T-helper 1 cell treated with Interleukin-12 subunit alpha and Interleukin-12 subunit beta and Interleukin-4 antibody, amounts not matched to agents 30 μg/mL and 1 μg/mL, for 36 hours (primary cell): Measurements from ENCODE around the gene CACNB2.

Experiments
- H3K27ac Mint-ChIP-seq: one replicate; pipeline ENCODE4 v1.8.0; 2021; ENCODE audit warnings: mild to moderate bottlenecking, mixed read lengths
- H3K27me3 Mint-ChIP-seq: one replicate; pipeline ENCODE4 v1.8.0; 2021; ENCODE audit warnings: low read depth, mixed read lengths
- H3K36me3 Mint-ChIP-seq: one replicate; pipeline ENCODE4 v1.8.0; 2021; ENCODE audit warnings: low read depth, mixed read lengths
- H3K4me1 Mint-ChIP-seq: one replicate; pipeline ENCODE4 v1.8.0; 2021; ENCODE audit warnings: low read depth, mixed read lengths
- H3K4me3 Mint-ChIP-seq: one replicate; pipeline ENCODE4 v1.8.0; 2021; ENCODE audit warnings: mild to moderate bottlenecking, moderate library complexity, mixed read lengths
- H3K9me3 Mint-ChIP-seq: one replicate; pipeline ENCODE4 v1.8.0; 2021; ENCODE audit warnings: mixed read lengths

CACNB2 gene

GRCh38 chr10:18476076-18476647, 335.9 kb downstream of the CACNB2 start:
- H3K4me3 Mint-ChIP-seq: no peak overlapping the region
- no peak overlapping the region for H3K27ac Mint-ChIP-seq
- peaks cover 7% of the 10 kb centered on the region for H3K4me1 Mint-ChIP-seq
- H3K9me3 Mint-ChIP-seq: no peaks in the 10 kb centered on the region
- no peaks in the 10 kb centered on the region for H3K27me3 Mint-ChIP-seq
- no peaks in the 10 kb centered on the region for H3K36me3 Mint-ChIP-seq

GRCh38 chr10:18478354-18478753, 338.1 kb downstream of the CACNB2 start:
- Mint-ChIP-seq H3K4me3 (no peak overlapping the region), H3K27me3 (no peaks in the 10 kb centered on the region)

GRCh38 chr10:18479502-18479901, 339.3 kb downstream of the CACNB2 start:
- Mint-ChIP-seq H3K27me3 (no peaks in the 10 kb centered on the region), H3K4me1 (peaks cover 4% of the 10 kb centered on the region), H3K4me3 (no peak overlapping the region), H3K36me3 (no peaks in the 10 kb centered on the region), H3K27ac (no peak overlapping the region), H3K9me3 (no peaks in the 10 kb centered on the region)

More at GRCh38 chr10:18478354-18478753, 338.1 kb downstream of the CACNB2 start:
- Mint-ChIP-seq H3K36me3 (no peaks in the 10 kb centered on the region), H3K27ac (no peak overlapping the region), H3K4me1 (peaks cover 4% of the 10 kb centered on the region), H3K9me3 (no peaks in the 10 kb centered on the region)

DNA sequence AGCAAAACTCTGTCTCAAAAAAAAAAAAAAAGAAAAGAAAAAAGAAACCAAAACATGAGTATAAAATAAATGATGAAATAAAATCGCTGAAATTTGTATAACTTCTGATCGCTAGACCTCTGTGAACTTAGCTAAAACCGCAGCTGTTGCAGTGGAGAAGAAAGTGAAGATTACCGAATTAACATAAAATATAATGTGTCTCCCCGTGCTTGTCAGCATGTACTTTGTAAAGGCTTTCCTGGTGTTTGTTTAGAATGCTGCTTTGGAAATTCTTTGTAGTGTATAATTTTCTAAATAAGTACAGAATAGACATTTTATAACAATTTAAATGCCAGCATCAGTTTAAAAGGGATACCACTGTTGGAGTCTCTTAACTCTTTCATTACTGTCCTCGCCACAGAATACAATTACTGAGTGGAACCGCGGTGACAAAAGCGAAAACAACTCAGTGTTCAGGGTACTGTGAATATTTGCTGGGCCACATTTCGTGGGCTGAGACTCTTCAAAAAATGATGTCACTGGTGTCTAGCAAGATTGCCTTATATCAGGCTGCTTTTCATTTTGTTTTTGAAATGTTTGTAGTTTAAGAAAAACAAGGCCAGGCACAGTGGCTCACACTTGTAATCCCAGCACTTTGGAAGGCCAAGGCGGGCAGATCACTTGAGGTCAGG, 343.4 kb downstream of the CACNB2 start:
- no peaks in the 10 kb centered on the region for H3K27me3 Mint-ChIP-seq
- H3K27ac Mint-ChIP-seq: no peak overlapping the region
- no peaks in the 10 kb centered on the region for H3K9me3 Mint-ChIP-seq
- no peaks in the 10 kb centered on the region for H3K4me1 Mint-ChIP-seq
- no peaks in the 10 kb centered on the region for H3K36me3 Mint-ChIP-seq
- H3K4me3 Mint-ChIP-seq: no peak overlapping the region

- H3K9me3 Mint-ChIP-seq: no peaks in the 10 kb centered on the region
Measured at GRCh38 chr10:18486438-18486837, 346.2 kb downstream of the CACNB2 start.

GRCh38 chr10:18490755-18491154, 350.5 kb downstream of the CACNB2 start:
- Mint-ChIP-seq H3K27me3 (no peaks in the 10 kb centered on the region), H3K9me3 (peaks cover 5% of the 10 kb centered on the region), H3K27ac (no peak overlapping the region), H3K4me1 (no peaks in the 10 kb centered on the region), H3K36me3 (no peaks in the 10 kb centered on the region), H3K4me3 (no peak overlapping the region)

More at GRCh38 chr10:18486438-18486837, 346.2 kb downstream of the CACNB2 start:
- no peaks in the 10 kb centered on the region for H3K27me3 Mint-ChIP-seq
- H3K27ac Mint-ChIP-seq: no peak overlapping the region
- no peaks in the 10 kb centered on the region for H3K4me1 Mint-ChIP-seq
- no peaks in the 10 kb centered on the region for H3K36me3 Mint-ChIP-seq
- H3K4me3 Mint-ChIP-seq: no peak overlapping the region

- H3K4me3 Mint-ChIP-seq: no peak overlapping the region
- peaks cover 5% of the 10 kb centered on the region for H3K9me3 Mint-ChIP-seq
- peaks cover 6% of the 10 kb centered on the region for H3K4me1 Mint-ChIP-seq
- no peaks in the 10 kb centered on the region for H3K36me3 Mint-ChIP-seq
- H3K27me3 Mint-ChIP-seq: no peaks in the 10 kb centered on the region
- H3K27ac Mint-ChIP-seq: no peak overlapping the region
Measured at GRCh38 chr10:18497806-18498369, 357.7 kb downstream of the CACNB2 start.

- Mint-ChIP-seq H3K27ac (no peak overlapping the region), H3K4me3 (no peak overlapping the region), H3K9me3 (no peaks in the 10 kb centered on the region), H3K36me3 (no peaks in the 10 kb centered on the region), H3K27me3 (no peaks in the 10 kb centered on the region), H3K4me1 (peaks cover 6% of the 10 kb centered on the region)
Measured at GRCh38 chr10:18498998-18499397, 358.8 kb downstream of the CACNB2 start.

- no peaks in the 10 kb centered on the region for H3K36me3 Mint-ChIP-seq
- H3K27me3 Mint-ChIP-seq: no peaks in the 10 kb centered on the region
- peaks cover 6% of the 10 kb centered on the region for H3K4me1 Mint-ChIP-seq
- H3K27ac Mint-ChIP-seq: no peak overlapping the region
- no peak overlapping the region for H3K4me3 Mint-ChIP-seq
- no peaks in the 10 kb centered on the region for H3K9me3 Mint-ChIP-seq
Measured at GRCh38 chr10:18500576-18500975, 360.4 kb downstream of the CACNB2 start.

- Mint-ChIP-seq H3K27me3 (no peaks in the 10 kb centered on the region), H3K27ac (no peak overlapping the region), H3K4me1 (peaks cover 6% of the 10 kb centered on the region), H3K4me3 (no peak overlapping the region), H3K9me3 (no peaks in the 10 kb centered on the region), H3K36me3 (no peaks in the 10 kb centered on the region)
Measured at GRCh38 chr10:18501198-18501597, 361.0 kb downstream of the CACNB2 start.

DNA sequence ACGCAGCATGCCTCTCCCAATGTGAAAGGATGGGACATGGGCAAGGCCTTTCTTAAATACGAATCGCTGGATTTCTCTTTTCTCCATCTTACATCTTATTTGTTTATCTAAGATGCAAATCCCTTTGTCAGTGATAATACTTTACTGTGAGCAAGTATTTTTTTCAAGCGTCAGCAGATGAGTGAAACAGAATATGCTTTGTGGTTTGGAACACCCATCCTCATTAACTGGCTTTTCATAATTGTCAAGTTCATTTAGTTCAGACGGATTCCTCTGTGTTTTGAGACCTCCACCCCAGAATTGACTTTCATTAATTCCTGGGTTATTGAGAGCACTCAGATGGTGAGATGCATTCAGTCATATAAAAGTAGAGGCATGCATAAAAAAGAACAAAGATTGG, 361.4 kb downstream of the CACNB2 start:
- peaks cover 6% of the 10 kb centered on the region for H3K4me1 Mint-ChIP-seq

DNA sequence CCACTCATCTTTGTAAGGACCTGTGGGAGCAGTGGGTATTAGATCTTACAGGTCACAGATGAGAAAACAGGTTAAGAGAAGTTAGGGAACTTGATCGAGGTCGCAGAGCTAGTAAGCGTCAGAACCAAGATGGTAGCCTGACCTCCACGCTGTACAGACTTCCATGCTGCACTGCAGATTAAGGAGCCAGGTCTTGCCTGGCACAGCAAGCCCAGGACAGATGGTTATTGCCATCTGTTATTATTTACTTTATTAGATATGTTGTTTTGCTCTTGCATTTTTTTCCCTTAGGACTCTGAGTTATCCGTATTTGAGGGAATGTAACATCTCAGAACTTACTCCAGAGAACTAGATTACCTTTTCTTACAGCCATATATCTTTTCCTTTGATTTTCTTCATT, 363.9 kb downstream of the CACNB2 start:
- H3K36me3 Mint-ChIP-seq: no peaks in the 10 kb centered on the region
- H3K27me3 Mint-ChIP-seq: no peaks in the 10 kb centered on the region
- no peak overlapping the region for H3K4me3 Mint-ChIP-seq
- peaks cover 6% of the 10 kb centered on the region for H3K4me1 Mint-ChIP-seq
- no peaks in the 10 kb centered on the region for H3K9me3 Mint-ChIP-seq
- H3K27ac Mint-ChIP-seq: no peak overlapping the region

More for the DNA sequence above, 361.4 kb downstream of the CACNB2 start:
- H3K36me3 Mint-ChIP-seq: no peaks in the 10 kb centered on the region
- H3K27ac Mint-ChIP-seq: no peak overlapping the region
- no peaks in the 10 kb centered on the region for H3K9me3 Mint-ChIP-seq
- no peak overlapping the region for H3K4me3 Mint-ChIP-seq
- H3K27me3 Mint-ChIP-seq: no peaks in the 10 kb centered on the region

GRCh38 chr10:18505456-18506118, 365.4 kb downstream of the CACNB2 start:
- Mint-ChIP-seq H3K27ac (no peak overlapping the region), H3K27me3 (no peaks in the 10 kb centered on the region), H3K4me3 (no peak overlapping the region), H3K36me3 (no peaks in the 10 kb centered on the region), H3K4me1 (peaks cover 6% of the 10 kb centered on the region), H3K9me3 (no peaks in the 10 kb centered on the region)

- H3K4me3 Mint-ChIP-seq: no peak overlapping the region
- H3K36me3 Mint-ChIP-seq: peaks cover 3% of the 10 kb centered on the region
- H3K27ac Mint-ChIP-seq: no peak overlapping the region
- peaks cover 4% of the 10 kb centered on the region for H3K9me3 Mint-ChIP-seq
- H3K4me1 Mint-ChIP-seq: no peaks in the 10 kb centered on the region
- no peaks in the 10 kb centered on the region for H3K27me3 Mint-ChIP-seq
Measured at GRCh38 chr10:18508587-18508986, 368.4 kb downstream of the CACNB2 start.

DNA sequence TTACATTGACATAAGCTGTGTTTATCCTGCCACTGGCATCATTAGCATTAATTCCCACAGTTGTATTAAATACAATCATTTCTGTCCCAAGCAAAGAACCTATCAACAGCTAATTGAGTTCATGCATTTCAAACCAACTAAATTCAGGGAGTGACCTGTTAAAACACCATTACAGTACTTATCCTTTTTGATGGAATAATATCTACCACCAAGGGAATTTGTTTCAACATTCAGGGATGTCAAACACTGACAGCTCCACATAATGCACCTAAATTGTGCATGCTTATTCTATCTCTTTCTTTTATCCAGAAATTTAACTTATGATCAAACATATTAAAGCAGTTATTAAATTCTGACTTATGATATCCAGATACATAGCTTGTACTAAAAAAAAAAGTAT, 374.3 kb downstream of the CACNB2 start:
- no peaks in the 10 kb centered on the region for H3K27me3 Mint-ChIP-seq
- H3K36me3 Mint-ChIP-seq: peaks cover 3% of the 10 kb centered on the region
- peaks cover 9% of the 10 kb centered on the region for H3K9me3 Mint-ChIP-seq
- no peaks in the 10 kb centered on the region for H3K4me1 Mint-ChIP-seq
- no peak overlapping the region for H3K4me3 Mint-ChIP-seq
- no peak overlapping the region for H3K27ac Mint-ChIP-seq
